Hepatocyte (in vitro differentiated cells): ENCODE measurements around the gene CRIM1. TPM values are rescaled to one million over a fixed set of nuclear protein-coding genes. Genes with fewer than 3 reads are reported as not detected.

Experiments used
- DNase-seq: peaks from one replicate; pipeline ENCODE4 v3.0.0-alpha.2; 2016; ENCODE audit warnings: low spot score
- H2AFZ ChIP-seq: fragments of 200-600 bp; sonication (generic); 2 replicates; pipeline ENCODE4 v1.6.0; 2016; ENCODE audit warnings: antibody characterized with exemption, mild to moderate bottlenecking
- H3K27ac ChIP-seq: fragments of 200-600 bp; sonication (generic); 2 replicates; pipeline ENCODE4 v1.5.1; 2016; ENCODE audit warnings: mild to moderate bottlenecking
- H3K27me3 ChIP-seq: fragments of 200-600 bp; sonication (generic); 2 replicates; pipeline ENCODE4 v1.6.1; 2016
- H3K36me3 ChIP-seq: fragments of 200-600 bp; sonication (generic); replicated peaks from 2 replicates; pipeline ENCODE4 v1.5.1; 2016; ENCODE audit warnings: low read depth; ENCODE audit not compliant: insufficient read depth
- H3K4me1 ChIP-seq: fragments of 200-600 bp; sonication (generic); 2 replicates; pipeline ENCODE4 v1.5.1; 2016; ENCODE audit warnings: mild to moderate bottlenecking, moderate library complexity; ENCODE audit not compliant: insufficient read depth
- H3K4me2 ChIP-seq: fragments of 200-600 bp; sonication (generic); 2 replicates; pipeline ENCODE4 v1.6.0; 2016
- H3K4me3 ChIP-seq: fragments of 200-600 bp; sonication (generic); 2 replicates; pipeline ENCODE4 v1.5.1; 2016; ENCODE audit warnings: mild to moderate bottlenecking
- H3K79me2 ChIP-seq: fragments of 200-600 bp; sonication (generic); 2 replicates; pipeline ENCODE4 v1.6.0; 2017; ENCODE audit warnings: mild to moderate bottlenecking
- H3K9me2 ChIP-seq: fragments of 200-600 bp; sonication (generic); replicated peaks from 2 replicates; pipeline ENCODE4 v1.6.0; 2017; ENCODE audit warnings: mild to moderate bottlenecking; ENCODE audit not compliant: insufficient read depth
- H3K9me3 ChIP-seq: fragments of 200-600 bp; sonication (generic); 2 replicates; pipeline ENCODE4 v1.5.1; 2016; ENCODE audit warnings: low read depth, mild to moderate bottlenecking
- H4K20me1 ChIP-seq: fragments of 200-600 bp; sonication (generic); 2 replicates; pipeline ENCODE4 v1.6.0; 2016; ENCODE audit warnings: mild to moderate bottlenecking; ENCODE audit not compliant: insufficient read depth, poor library complexity, severe bottlenecking
- CTCF ChIP-seq: fragments of 200-600 bp; sonication (generic); IDR thresholded peaks from 2 replicates; pipeline ENCODE4 v1.5.1; 2016; ENCODE audit warnings: antibody characterized with exemption, mild to moderate bottlenecking; ENCODE audit not compliant: poor library complexity
- EZH2 ChIP-seq: fragments of 200-600 bp; sonication (generic); IDR thresholded peaks from 2 replicates; pipeline ENCODE4 v1.6.1; 2016; ENCODE audit warnings: antibody characterized with exemption, mild to moderate bottlenecking, borderline replicate concordance
- EZH2phosphoT487 ChIP-seq: fragments of 200-600 bp; sonication (generic); IDR thresholded peaks from one replicate; pipeline ENCODE4 v1.6.1; 2018; ENCODE audit warnings: antibody characterized with exemption, mild to moderate bottlenecking, low read depth, moderate library complexity; ENCODE audit not compliant: unreplicated experiment, severe bottlenecking
- WGBS: methylation state at CpG from one replicate; pipeline ENCODE4 v1.1.6; 2016; ENCODE audit warnings: low lambda C conversion rate; ENCODE audit errors: missing lambda C conversion rate; 5-methylcytosine and 5-hydroxymethylcytosine counted together
- polyA plus RNA-seq: library from polyadenylated mRNA; unstranded; fragments of >200 nt; fragmentation: Nextera tagmentation; extraction: Ambion mirVana; gene quantifications from 2 replicates; pipeline ENCODE4 v1.2.1, GENCODE V29; 2016
- total RNA-seq: library from RNA; depleted of rRNA; stranded (reverse); fragments of >200 nt; gene quantifications from 2 replicates; pipeline ENCODE4 v1.2.3, GENCODE V29; 2014

The CRIM1 gene
- total and polyA plus RNA-seq, 2 experiments from 2014 or later, result 23.0 to 40.8 TPM

- Histone ChIP-seq H3K27ac (no peak overlapping the region), H3K9me3 (no peaks in the 10 kb centered on the region), H3K4me3 (no peak overlapping the region), H3K4me1 (no peaks in the 10 kb centered on the region), H2AFZ (no peak overlapping the region), H3K4me2 (no peak overlapping the region), H3K9me2 (no peaks in the 10 kb centered on the region), H3K79me2 (no peaks in the 10 kb centered on the region), H4K20me1 (no peaks in the 10 kb centered on the region), H3K27me3 (no peaks in the 10 kb centered on the region), H3K36me3 (no peaks in the 10 kb centered on the region)
- 96% methylated on average over 7 of the region's 7 CpGs for WGBS
- DNase-seq, result no peak
- no peak for TF ChIP-seq EZH2
- TF ChIP-seq EZH2phosphoT487, result no peak
- TF ChIP-seq CTCF, result no peak
Observed at GRCh38 chr2:36539631-36540030, 184.1 kb downstream of the CRIM1 start.

GRCh38 chr2:36540986-36541754, 185.6 kb downstream of the CRIM1 start:
- H3K4me3 ChIP-seq, result no peak overlapping the region
- no peaks in the 10 kb centered on the region for H3K9me2 ChIP-seq
- TF ChIP-seq EZH2, result no peak
- no peak for TF ChIP-seq EZH2phosphoT487
- no peak for TF ChIP-seq CTCF
- no peaks in the 10 kb centered on the region for H3K36me3 ChIP-seq
- no peaks in the 10 kb centered on the region for H3K4me1 ChIP-seq
- no peak for DNase-seq
- no peaks in the 10 kb centered on the region for H4K20me1 ChIP-seq
- H2AFZ ChIP-seq, result no peak overlapping the region
- H3K9me3 ChIP-seq, result no peaks in the 10 kb centered on the region
- H3K27ac ChIP-seq, result no peak overlapping the region
- H3K4me2 ChIP-seq, result no peak overlapping the region
- 97% methylated on average over 11 of the region's 11 CpGs for WGBS
- no peaks in the 10 kb centered on the region for H3K79me2 ChIP-seq
- no peaks in the 10 kb centered on the region for H3K27me3 ChIP-seq

- Histone ChIP-seq H3K36me3 (no peaks in the 10 kb centered on the region), H3K4me1 (no peaks in the 10 kb centered on the region), H3K4me2 (no peak overlapping the region), H3K9me3 (no peaks in the 10 kb centered on the region), H4K20me1 (no peaks in the 10 kb centered on the region), H3K79me2 (no peaks in the 10 kb centered on the region), H3K27ac (no peak overlapping the region), H3K4me3 (no peak overlapping the region), H2AFZ (no peak overlapping the region), H3K27me3 (no peaks in the 10 kb centered on the region), H3K9me2 (no peaks in the 10 kb centered on the region)
- TF ChIP-seq CTCF, result no peak
- TF ChIP-seq EZH2, result no peak
- no peak for TF ChIP-seq EZH2phosphoT487
- 88% methylated on average over 4 of the region's 4 CpGs for WGBS
- DNase-seq, result no peak
Observed at GRCh38 chr2:36541891-36542595, 186.5 kb downstream of the CRIM1 start.
